NCI-H2227 treated with DMSO at 0.1 percent for 48 hours (cell line): ENCODE data around the gene NOC2L.
"Not testable (repeated sequence)": the region's sequence is repeated elsewhere in the genome, so short reads cannot be mapped to it uniquely, and the experiment has no call there.

Experiments
- DNase-seq: peaks from one replicate; lab custom pipeline; 2025; lab: John Stamatoyannopoulos, UW

NOC2L gene

DNA sequence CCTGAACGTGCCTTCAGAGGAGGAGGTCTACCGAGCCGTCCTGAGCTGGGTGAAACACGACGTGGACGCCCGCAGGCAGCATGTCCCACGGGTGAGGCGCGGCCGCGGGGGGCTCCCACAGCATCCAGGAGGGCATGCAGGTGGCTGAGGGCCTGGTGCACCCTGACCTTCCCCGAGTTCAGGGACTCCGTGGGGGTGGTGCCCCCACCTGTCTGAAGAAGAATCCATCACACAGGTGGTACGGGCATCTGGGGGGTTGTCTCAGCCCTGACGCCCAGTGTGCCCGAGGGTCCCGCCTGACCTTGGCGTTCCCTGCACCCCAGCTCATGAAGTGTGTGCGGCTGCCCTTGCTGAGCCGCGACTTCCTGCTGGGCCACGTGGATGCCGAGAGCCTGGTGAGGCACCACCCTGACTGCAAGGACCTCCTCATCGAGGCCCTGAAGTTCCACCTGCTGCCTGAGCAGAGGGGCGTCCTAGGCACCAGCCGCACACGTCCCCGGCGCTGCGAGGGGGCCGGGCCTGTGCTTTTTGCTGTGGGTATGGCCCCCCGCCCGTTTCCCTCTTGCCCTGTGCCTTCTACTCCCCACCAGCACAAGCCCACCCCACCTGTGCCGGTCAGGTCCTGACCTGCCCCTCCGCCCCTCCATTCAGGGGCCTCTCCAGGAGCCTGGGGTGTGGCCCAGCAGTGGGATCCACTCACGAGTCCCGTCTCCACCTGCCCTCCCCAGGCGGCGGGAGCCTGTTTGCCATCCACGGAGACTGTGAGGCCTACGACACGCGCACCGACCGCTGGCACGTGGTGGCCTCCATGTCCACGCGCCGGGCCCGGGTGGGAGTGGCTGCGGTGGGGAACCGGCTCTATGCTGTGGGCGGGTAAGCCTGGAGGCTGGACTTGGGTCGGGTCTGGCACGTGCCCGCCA, 3.6 kb upstream of the NOC2L start:
- DNase-seq, result no peak

DNA sequence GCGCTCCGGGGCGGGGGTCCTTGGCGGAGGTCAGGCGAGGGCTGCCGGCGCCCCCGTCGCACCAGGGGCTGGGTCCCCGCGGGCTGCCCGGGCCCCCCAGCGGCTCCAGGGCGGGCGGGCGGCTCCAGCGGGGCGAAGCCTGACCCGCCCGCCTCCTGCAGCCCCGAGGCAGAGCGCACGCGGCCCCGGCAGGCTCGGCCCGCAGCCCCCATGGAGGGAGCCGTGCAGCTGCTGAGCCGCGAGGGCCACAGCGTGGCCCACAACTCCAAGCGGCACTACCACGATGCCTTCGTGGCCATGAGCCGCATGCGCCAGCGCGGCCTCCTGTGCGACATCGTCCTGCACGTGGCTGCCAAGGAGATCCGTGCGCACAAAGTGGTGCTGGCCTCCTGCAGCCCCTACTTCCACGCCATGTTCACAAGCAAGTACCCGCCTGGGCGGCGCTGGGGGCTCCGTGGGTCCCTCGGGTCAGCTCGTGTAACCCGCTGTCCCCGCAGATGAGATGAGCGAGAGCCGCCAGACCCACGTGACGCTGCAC, 2.1 kb upstream of the NOC2L start:
- DNase-seq, result no peak

DNA sequence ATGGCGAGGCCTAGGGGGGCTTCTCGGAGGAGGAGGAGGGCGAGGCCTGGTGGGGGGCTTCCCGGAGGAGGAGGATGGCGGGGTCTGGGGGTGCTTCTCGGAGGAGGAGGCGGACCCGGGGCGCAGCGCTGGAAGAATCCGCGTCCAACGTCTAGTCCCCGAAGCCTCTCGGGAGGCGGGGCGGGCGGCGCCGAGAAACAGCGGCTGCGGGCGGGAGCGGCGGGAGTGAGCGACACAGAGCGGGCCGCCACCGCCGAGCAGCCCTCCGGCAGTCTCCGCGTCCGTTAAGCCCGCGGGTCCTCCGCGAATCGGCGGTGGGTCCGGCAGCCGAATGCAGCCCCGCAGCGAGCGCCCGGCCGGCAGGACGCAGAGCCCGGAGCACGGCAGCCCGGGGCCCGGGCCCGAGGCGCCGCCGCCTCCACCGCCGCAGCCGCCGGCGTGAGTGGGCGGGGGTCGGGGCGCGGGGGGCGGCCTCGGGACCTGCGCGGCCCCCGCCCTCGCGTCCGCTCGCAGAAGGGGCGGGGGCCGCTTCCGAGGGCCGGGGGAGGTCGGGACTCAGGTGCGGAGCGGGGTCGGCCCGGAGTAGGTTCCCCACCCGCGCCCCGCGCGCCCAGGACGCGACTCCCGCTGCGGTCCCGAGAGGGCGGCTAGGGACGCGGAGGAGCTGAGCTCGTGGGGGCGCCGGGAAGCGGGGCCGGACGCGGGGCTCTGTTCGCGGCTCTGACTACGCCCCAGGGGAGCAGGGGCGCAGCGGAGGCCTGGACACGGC, 1.5 kb upstream of the NOC2L start, which contains the start of gene KLHL17:
KLHL17 (plus strand) TSS at position 222 of the 769 bp plus-strand sequence; CDS start at position 332, 110 bp downstream.
- DNase-seq, result no peak

DNA sequence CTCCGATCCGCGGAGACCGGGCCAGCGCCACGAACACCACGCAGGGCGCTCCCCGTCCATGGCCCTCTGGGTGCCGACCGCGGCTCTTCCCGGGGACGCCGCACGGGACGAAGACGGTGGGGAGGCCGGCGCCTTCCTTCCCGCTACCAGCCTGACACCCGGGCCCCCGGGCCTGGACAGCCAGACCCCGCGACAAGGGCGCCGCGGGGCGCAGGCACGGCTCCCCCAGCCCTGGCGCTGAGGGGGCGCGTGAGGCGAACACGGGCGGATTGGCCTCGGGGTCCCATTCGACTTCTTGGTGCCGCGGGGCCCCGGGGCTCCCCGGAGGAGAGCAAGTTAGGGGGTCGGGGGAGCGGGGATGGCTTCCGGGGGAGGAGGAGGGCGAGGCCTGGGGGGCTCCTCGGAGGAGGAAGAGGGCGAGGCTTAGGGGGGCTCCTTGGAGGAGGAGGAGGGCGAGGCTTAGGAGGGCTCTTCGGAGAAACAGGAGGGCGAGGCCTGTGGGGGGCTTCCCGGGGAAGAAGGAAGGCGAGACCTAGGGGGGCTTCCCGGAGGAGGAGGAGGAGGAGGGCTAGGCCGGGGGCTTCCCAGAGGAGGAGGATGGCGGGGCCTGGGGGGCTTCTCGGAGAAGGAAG, 791 bp upstream of the NOC2L start:
- no peak for DNase-seq

DNA sequence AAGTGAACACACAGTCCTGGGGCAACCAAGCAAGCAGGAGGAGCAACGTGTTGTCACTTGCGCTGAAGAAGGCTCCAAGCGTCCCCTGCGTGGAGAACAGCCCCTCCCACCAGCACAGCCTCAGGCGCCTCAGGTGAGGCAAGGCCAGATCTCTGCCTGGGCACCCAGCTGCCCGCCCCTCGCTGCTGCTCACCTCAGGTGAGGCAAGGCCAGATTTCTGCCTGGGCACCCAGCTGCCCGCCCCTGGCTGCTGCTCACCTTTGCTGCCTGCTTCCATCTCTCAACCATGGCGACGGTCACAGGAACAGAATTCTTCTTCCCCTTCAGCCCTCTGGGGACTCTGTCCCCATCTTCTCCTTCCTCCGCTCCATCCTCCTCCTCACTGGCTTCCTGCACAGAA, 2.4 kb downstream of the NOC2L start:
- DNase-seq, result no peak

DNA sequence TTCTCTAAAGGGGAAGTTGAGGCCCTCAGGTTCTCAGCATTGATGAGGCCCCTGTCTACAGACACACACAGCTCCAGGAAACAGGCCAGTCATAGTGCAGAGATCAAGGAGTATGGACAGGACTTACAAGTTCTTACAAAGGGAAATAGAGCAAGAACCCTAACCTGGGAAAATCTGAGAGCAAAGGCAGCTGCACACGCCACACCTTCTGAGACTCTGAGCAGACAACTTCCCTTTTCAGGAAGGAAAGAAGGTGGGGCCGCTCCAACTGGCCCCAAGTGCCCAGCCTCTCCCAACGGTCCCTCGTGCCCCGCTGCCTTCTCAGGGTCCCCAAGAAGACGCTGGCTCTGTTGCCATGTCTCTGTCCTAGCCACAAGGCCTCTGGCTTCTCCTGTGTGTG, 3.6 kb downstream of the NOC2L start:
- DNase-seq, result no peak

DNA sequence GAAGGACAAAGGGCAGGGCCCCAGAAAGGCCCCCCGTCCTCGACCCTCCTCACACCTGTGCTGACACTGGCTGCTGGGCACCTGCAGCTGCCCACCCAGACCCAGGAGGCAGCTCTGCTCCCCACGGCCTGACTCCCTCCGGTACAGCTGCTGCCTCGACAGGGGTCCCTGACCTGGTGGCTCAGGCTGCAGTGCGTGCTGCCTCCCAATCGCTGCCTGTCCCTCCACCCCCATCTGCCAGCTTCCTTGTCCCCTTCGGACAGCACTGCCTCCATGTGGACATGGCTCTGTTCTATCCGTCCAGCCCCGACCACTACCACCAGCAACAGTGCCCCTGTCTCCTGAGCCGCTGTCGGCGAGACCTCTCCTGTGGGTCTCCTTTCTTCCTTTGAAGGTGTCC, 4.1 kb downstream of the NOC2L start:
- DNase-seq, result no peak

DNA sequence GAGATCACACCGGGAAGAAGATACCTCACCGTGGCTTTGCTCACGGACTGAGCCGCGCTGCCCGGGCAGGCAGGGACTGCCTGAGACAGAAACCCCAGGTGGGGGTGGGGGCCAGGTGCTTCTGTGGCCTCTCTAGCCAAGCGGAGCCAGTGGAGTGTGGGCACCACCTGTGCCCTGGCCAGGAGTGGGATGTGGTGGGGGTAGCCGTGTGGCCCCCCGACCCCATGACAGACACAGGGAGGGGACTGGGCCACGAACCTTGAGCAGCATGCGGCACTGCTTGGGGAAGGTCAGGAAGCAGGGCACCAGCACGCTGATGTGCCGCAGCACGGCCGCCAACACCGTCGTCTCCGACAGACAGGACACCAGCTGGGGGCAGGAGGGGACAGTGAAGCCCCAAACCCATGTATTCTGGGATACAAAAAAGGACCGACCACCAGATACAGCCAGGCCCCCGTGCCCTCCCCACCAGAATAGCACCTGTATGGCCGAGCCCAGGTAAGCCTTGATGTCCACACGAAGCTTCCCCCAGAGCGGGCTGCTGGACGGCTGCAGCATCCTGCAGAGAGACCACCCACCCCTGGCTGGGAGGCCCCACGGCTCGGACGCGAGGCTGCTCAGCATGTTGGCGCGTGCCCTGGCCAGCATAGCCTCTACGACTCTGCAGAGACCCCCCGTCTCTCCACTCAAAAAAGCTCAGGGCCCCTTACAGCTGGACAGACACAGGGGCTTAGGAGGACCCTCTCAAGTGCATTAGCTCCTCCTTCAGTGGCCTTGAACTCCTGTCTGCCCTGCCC, 5.3 kb downstream of the NOC2L start:
- DNase-seq, result no peak

DNA sequence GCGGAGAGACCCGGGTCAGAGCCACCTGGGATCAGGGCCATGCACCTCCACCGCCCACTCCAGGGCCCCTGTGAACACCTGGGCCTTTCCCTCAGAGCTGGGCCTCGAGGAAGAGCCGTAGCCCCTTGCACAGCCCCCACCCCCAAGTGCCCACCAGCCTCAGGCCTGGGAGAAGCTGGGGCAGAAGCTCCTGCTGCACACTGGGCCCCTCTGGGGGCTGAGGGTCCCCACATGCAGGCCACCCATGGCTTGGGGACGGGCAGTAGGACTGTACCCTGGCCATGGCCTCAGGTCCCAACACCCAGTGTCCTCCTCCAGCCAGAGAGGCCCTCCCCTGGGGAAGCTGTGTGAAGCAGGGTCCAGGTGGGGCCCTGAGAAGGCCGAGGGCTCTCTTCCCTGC, 6.5 kb downstream of the NOC2L start:
- no peak for DNase-seq

DNA sequence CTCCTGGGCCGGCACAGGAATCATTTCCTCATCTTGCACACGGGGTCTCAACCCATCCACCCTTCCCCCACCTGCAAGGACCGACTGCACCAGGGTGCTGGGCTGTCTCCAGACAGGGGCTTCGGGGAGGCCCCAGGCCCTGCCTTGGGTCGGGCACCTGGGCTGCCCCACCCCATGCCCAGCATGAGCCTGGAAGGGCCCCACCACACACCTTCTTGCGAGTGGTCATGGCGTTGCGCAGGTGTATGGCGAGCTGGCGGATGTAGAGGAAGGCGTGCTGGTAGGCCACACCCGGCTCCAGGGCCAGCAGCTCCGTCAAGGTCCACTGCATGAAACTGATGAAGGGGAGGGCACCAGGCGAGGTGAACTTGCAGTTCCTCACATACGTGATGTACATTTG, 6.9 kb downstream of the NOC2L start:
- no peak for DNase-seq

DNA sequence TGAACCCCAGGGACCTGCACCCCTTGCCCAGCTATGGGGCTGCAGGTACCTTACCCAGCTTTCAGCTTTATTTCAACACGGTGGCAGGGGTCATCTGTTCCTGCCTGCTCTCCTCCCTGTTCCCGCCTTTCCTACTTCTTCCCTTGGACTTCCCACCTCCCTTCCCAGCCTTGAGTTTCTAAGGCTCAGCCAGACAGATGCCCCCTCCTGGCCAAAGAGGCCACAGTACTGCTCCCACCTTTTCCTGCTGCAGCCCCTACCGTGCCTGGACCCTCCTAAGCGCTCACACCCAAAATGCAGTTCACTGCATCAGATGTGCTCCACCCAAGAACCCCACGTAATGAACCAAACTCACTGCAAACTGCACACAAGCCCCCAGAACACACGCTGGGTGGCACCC, 7.7 kb downstream of the NOC2L start:
- no peak for DNase-seq

DNA sequence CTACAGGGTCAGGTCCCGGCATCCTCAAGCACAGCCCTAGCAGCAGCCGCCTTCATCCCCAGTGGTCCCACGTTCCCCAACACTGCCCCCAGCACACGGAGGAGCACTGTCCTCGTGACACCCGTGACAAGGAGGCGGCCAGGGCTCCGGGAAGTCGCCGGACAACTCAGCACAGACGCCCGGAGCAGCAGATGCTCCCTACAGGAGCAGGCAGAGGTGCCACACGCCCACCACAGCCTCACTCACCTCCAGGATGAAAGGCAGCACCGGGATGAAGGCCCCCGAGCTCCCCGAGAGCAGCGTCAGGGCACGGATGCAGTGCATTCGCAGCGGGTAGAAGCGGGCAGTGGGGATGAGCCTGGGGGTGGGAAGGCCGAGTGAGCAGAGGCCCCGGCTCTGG, 8.2 kb downstream of the NOC2L start:
- no peak for DNase-seq

DNA sequence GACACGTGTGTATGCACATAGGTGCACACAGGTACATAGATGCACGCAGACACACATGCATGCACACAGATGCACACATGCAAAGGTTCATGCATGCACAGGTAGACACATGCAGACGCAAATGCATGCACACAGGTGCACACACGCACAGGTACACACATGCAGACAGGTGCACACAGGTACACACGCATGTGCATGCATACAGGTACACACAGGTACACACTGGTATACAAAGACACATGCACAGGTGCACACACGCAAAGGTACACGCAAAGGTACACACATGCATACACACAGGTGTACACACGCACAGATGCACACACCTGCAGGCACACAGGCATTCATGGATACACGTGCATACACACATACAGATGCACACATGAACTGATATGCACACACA, 8.8 kb downstream of the NOC2L start:
- no peak for DNase-seq

DNA sequence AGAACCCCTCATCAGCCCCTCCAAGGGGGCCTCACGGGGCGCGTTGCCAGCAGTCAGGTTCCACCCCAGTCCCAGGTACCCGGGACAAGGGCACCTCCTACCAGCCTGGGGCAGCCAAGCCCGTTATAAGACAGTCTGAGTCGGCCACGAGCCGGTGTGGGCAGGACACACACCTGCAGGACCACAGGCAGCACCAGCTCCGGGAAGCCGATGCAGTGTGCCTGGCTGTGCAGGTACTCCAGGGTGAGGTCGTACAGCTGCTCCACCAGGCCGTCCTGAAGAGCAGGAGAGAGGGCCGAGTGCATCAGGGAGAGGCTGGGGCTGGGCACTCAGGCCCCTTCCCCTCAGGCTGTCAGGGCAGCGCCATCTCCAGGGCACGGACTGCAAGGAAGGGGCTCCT, 11.1 kb downstream of the NOC2L start:
- no peak for DNase-seq

DNA sequence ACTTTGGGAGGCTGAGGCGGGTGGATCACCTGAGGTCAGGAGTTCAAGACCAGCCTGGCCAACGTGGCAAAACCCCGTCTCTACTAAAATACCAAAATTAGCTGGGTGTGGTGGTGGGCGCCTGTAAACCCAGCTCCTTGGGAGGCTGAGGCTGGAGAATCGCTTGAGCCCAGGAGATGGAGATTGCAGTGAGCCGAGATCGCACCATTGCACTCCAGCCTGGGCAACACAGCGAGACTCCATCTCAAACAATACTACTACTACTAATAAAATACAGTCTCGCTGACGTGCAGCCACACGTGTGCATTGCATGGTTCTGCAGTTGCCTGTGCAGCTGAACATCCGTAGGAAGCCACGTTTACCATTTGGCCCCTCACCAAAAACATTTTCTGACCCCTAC, 12.2 kb downstream of the NOC2L start:
- DNase-seq, result not testable (repeated sequence)

DNA sequence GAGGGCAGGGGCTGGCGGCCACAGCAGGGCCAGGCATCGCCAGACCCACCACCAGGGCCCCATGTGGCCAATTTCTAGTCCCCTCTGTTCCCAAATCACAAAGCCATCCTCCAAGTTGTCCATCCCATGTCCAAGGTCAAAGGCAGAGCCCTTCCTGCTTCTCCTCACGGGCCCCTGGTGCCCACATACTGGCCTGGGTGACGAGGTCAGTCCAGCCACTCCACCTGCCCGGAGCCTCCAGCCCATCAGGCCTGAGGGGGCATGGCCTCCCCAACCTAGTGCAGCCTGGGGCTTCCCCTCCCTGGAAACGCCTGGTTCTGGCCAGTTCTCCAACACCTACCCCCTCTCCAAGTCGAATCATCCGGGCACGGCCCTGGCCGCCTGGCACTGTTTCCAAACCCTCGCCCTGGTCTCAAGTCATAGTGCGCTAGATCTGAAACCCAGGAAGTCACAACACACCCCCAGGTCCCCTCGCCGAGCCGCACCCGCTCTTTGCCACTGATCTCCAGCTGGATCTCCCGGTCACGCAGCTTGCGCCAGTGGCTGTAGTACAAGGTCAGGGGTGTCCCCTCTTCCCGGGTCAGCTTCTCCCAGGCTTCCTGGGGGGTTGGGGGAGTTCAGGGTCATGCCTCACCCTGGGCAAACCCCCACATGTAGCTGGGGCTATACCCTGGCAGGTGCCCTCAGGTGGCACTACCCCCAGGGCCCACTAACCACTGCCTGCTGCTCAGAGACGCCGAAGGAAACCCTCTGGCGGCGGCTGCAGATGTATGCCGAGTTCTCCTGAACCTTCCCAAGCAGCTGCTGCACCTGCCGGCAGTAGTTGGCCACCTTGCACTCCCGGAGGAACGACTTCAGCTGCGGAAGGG, 13.1 kb downstream of the NOC2L start:
- no peak for DNase-seq

DNA sequence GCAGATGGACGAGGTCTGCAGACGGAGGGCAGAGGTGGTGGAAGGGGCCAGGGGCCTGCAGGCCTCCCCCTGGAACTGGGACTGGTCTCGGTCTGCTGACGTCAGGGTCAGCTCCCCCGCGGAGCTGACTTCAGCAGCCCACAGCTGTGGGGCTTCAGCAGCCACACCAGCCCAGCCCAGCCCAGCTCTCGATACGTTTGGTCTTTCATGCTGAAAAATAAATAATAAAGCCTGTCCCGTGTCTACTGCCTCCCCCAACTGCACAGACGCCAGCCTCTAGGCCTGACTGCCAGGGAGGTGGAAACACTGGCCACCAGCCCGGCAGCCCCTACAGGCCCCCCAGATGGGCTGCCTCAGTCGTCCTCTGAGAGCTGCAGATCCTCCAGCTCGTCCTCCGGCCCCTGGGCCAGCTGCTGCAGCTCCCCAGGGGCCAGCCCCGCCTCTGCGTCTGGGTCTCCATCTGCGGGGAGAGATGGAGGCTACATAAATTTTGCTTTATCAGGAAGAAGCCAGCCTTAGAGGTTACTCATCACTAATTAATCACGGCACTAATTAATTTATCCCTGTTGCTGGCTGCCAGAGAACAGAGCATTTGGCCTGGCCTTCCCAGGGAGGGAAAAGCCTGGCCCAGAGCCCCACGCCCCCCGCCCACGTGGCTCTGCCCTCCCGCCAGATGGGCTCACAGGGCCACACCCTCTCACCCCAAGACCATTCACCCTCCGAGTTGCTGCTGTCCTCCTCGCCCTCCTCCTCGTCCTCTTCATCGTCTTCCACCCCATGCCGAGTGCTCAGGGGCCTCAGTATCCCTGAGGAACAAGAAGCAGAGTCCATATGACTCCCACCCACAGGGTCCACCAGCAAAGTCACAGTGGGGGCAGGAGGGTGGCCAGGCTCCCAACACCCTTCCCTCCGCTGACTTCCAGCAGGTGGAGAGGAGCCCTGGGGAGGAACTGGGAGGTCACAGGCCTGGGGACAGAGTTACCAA, 14.4 kb downstream of the NOC2L start:
- DNase-seq, result no peak

DNA sequence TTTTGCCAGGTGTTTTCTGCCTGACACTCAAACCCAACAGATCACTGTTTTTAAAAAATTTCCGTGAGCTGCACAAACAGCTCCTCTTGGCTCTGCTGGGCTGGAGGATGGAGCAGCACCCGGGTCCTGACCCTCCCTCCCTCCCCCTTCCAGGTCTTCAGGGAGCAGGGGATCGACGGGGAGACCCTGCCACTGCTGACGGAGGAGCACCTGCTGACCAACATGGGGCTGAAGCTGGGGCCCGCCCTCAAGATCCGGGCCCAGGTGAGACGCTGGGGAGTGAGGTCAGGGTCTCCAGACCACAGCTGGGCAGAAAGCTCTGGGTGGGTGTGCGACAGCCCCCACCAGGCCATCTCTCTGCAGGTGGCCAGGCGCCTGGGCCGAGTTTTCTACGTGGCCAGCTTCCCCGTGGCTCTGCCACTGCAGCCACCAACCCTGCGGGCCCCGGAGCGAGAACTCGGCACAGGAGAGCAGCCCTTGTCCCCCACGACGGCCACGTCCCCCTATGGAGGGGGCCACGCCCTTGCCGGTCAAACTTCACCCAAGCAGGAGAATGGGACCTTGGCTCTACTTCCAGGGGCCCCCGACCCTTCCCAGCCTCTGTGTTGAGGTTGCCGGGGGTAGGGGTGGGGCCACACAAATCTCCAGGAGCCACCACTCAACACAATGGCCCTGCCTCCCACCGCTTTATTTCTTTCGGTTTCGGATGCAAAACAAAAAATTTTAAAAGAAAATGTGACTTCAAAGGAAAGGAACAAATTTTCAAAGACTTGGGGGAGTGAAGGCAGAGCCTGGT, 15.3 kb downstream of the NOC2L start:
- no peak for DNase-seq
